ENCODE data around the gene SEC61B.

- TF ChIP-seq CTCF (IDR thresholded peaks at IDR 0.05) = no peak
- no peak for TF ChIP-seq EZH2 (IDR thresholded peaks at IDR 0.05)
These were observed 45.5 kb upstream of the SEC61B start for GRCh38 chr9:99176527-99177013.

Data from neural progenitor cell (in vitro differentiated cells).